HG02884 (cell line): ENCODE data around the gene NKTR.

ENCODE experiments used
- ATAC-seq: cut with Tn5 transposase; IDR thresholded peaks from one replicate; pipeline ENCODE4 v1.9.1; 2021; ENCODE audit warnings: mild to moderate bottlenecking, moderate library complexity; ENCODE audit not compliant: unreplicated experiment

Gene NKTR

GRCh38 chr3:42675909-42676308 lies 75.4 kb downstream of the NKTR start:
- no peak for ATAC-seq

- no peak for ATAC-seq
These were observed 78.0 kb downstream of the NKTR start for GRCh38 chr3:42678447-42678846.

GRCh38 chr3:42680271-42680670 lies 79.8 kb downstream of the NKTR start:
- ATAC-seq: no peak

GRCh38 chr3:42680806-42681205 lies 80.3 kb downstream of the NKTR start:
- ATAC-seq: no peak

DNA sequence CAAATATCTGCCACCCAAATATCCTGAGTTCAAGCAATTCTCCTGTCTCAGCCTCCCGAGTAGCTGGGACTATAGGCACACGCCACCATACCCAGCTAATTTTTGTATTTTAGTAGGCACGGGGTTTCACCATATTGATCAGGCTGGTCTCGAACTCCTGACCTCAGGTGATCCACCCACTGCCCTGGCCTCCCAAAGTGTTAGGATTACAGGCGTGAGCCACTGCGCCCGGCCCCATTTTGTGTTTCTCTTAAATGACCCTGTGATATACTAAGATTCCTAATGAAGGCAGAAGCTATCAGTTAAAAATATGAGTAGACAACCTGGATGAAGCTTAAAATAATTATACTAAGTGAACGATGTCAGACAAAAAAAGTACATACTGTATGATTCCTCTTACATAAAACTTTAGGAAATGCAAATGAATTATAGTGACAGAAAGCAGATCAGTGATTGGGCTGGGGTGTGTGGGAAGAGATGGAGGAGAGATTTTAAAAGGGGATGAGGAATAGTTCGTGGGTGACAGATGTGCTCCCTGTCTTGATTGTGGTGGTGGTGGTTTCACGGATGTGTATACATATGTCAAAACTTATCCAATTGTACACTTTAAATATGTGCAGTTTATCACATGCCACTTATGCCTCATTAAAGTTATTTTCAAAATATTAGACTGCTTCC lies 81.0 kb downstream of the NKTR start:
- no peak for ATAC-seq

- no peak for ATAC-seq
These were observed 82.0 kb downstream of the NKTR start for GRCh38 chr3:42682301-42683070.

- no peak for ATAC-seq
These were observed 83.6 kb downstream of the NKTR start for GRCh38 chr3:42683875-42684598.

DNA sequence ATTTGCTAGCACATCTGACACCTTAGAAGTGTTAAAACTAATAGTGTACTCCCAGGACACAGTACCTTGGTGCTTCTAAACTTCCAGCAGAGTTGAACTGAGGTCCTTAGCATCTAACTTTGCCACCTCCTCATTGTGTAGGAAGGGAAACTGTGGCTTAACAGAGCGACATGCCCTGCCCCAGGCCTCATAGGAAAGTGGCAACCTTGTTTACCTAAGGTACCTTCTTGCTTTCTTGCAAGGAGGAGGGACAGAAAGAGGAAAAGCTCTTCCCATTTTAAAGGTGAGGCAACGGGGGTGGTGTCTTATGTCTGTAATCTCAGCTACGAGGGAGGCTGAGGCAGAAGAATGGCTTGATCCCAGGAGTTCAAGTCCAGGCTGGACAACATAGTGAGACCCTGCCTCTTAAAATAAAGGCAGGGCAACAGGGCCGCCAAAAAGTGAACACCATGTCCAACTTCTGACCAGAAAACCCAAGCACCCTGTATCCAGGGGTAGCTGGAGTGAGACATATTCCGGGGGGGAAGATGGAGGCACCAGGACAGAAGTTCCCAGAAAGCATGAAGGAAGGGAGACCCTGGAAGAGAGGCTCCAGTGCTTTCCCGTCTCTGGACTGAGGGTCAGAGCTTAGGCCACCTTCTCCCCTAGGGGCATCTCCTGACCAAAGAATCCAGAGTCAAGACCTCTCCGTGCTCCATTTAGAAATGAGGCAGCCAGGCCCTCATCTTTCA lies 84.3 kb downstream of the NKTR start:
- no peak for ATAC-seq

- no peak for ATAC-seq
These were observed 84.9 kb downstream of the NKTR start, which contains the start of gene KLHL40 for GRCh38 chr3:42685363-42685881. TSS of gene KLHL40 (plus strand) at chr3:42685537. CDS start at chr3:42685619, 82 bp downstream.

DNA sequence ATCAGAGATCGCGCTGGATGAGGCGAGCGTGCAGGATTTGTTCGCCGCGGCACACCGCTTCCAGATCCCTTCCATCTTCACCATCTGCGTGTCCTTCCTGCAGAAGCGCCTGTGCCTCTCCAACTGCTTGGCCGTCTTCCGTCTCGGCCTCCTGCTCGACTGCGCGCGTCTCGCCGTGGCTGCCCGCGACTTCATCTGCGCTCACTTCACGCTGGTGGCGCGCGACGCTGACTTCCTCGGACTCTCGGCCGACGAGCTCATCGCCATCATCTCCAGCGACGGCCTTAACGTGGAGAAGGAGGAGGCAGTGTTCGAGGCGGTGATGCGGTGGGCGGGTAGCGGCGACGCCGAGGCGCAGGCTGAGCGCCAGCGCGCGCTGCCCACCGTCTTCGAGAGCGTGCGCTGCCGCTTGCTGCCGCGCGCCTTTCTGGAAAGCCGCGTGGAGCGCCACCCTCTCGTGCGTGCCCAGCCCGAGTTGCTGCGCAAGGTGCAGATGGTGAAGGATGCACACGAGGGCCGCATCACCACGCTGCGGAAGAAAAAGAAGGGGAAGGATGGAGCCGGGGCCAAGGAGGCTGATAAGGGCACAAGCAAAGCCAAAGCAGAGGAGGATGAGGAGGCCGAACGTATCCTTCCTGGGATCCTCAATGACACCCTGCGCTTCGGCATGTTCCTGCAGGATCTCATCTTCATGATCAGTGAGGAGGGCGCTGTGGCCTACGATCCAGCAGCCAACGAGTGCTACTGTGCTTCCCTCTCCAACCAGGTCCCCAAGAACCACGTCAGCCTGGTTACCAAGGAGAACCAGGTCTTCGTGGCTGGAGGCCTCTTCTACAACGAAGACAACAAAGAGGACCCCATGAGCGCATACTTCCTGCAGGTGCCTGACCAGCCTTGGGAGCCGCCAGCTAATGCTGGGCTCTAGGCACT lies 85.7 kb downstream of the NKTR start:
- no peak for ATAC-seq

DNA sequence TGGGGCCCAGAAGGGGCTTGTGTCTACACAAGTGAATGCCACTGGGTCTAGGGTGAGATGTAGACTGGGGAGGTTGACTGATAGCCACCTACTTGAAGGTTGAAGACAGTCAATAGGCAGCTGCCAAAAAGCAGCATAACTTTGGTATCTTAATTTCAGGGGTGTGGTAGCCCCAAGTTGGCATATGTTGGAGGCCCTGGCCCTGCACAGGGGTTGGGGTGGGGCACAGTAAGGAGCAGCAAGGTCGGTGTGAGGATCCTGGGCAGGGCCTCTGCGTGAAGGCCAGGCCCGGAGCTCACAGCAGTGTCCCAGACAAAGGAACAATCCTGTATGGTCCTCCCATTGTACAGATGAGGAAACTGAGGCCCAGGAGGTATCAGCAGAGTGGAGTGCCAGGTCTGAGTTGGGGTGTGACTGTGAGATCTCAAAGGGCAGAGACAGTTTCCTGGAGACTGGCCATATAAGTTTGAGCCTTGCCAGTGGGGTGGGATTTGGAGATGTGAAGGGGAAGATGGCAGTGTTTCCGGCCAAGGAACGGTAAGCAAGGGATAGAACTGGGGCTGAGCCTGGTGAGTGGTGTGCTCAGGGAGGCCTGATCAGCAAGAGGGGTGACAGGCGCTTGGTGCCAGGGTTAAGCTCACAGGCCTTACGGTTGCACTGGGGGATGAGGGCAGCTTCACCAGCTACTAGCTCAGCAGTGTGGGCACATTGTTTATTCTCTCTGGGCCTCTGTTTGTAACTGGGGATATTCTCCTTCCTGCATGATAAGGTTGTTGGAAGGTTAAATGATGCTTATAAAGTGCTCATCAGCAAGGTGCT lies 86.6 kb downstream of the NKTR start:
- no peak for ATAC-seq

DNA sequence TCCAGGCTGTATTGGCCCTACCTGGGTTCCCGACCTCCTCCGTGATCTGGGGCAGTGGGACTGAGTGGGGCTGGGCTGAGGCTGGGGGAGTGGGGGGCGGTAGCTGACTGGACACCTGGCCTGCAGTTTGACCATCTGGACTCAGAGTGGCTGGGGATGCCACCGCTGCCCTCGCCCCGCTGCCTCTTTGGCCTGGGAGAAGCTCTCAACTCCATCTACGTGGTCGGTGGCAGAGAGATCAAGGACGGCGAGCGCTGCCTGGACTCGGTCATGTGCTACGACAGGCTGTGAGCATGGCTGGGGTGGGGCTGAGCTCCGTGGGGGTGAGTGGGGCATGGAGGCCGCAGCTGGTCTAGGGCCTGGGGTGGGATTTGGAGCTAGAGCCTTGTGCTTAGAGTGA lies 87.5 kb downstream of the NKTR start:
- no peak for ATAC-seq

DNA sequence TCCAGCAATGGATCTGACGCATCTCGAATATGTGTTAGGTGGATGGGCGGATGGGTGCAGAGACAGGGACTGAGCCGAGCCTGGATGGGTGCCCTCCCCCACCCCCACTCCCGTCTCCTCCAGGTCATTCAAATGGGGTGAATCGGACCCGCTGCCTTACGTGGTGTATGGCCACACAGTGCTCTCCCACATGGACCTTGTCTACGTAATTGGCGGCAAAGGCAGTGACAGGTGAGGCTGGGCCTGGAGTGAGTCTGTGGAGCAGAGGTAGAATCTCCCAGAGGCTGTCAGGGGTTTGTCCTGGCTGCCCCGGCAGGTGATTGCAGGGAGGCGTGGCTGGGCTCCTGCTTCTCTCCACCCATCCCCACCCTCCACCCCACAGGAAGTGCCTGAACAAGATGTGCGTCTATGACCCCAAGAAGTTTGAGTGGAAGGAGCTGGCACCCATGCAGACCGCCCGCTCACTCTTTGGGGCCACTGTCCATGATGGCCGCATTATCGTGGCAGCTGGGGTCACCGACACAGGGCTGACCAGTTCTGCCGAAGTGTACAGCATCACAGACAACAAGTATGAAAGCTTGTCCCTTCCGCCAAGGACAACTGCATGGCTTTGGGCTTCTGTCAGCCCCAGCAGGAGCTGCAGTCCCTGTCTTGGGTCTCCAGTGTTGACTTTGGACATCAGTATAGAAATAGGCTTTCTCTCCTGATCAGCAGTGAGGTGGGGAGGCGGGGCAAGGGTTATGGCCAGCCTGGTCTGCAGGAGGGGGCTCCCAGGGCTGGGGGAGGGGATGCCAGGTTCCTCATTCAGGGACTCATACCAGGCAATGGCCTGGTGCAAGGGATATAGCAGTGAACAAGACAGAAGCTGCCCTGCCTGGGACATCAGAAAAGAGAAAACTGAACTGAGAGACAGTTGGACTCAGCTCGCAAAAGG lies 88.3 kb downstream of the NKTR start:
- no peak for ATAC-seq

DNA sequence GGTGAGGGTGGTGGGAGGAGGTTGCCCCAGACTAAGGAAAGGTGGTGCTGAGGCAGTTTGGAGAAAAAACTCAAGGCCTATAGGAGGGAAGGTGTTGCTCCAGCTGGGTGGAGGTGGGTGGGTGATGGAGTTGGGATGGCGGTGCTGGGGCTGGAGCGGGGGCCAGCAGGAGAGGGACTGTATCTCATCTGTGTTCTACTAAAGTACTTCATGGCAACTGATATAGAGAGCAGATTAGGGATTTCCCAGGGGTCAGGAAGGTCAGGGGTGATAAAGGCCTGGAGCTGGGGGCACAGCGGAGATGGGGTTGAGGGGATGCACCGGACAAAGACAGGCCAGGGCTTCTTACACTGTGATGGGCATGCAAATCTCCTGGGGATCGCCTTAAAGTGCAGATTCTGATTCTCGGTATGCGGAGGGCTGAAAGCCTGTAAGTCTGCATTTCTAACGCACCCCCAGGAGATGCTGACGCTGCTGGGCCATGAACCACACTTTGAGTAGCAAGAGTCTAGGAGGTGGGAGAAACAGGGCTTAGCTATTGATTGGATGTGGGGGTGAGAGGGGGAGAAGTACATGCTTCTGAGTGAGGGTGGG lies 89.0 kb downstream of the NKTR start:
- ATAC-seq: no peak

DNA sequence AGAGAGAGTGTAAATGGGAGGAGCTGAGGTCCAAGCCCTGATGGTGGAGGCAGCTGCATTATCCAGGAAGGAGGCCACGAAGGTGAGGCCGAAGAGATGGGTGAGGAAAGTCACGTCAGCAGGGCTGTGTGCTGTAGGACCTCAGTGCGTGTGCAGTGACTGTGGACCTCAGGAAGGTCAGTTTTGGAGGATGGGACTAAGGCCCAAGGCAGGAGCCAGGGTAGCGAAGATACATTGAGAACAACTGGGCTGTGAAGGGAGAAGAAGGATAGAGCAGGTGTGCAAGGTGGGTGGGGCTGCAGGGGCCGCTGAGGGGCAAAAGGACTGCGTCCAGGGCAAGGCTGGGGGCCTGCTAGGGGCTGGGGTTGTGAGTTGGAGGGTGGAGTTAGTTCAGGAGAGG lies 89.7 kb downstream of the NKTR start:
- ATAC-seq: no peak

DNA sequence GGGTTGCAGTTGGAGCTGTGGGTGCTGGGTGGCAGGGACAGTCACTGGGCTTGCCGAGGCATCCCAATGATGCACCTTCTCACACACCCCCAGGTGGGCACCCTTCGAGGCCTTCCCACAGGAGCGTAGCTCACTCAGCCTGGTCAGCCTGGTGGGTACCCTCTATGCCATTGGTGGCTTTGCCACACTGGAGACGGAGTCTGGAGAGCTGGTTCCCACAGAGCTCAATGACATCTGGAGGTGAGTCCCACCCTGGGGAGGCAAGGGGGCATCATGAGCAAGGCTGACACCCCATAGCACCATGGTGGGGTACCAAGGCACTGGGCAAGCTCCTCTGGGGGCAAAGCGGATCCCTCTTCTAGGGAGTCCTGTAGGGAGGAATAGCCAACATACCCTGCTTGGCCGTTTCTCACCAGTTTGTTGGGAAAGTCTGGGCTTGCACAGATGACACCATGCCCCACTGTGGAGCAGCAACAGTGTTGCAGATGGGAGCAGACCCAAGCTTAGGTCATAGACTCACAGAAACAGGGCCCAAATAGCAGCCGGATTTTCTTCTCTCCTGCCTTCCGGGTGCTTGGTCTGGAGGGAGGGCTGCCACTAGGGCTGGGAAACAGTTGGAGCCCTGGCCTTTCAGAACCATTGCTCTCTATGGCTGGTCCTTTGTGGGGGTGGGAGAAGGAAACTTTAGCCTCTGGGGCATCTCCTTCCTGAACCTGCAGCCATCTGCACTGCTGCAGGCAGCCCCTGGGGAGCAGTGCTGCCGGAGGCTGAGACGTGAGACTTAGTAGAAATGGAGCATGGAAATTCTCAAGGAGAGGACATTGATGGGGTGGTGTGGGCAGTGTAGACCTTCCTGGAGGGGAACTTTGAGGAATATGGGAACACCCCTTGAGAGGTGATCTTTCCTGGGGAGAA lies 90.5 kb downstream of the NKTR start:
- no peak for ATAC-seq
